Measurements from ENCODE around the gene GNAI3.

Gene GNAI3

GRCh38 chr1:109548321-109549267 lies at the start of gene GNAI3:
Gene GNAI3 (plus strand): TSS chr1:109548615. CDS start chr1:109548721, 106 bp downstream.
- FAIRE-seq (peak; percentile 68), DNase-seq (ENCODE audit: insufficient read length, low spot score) (peak; percentile 83)
- peak; percentile 92; the same call in 1 of the 2 replicates for TF ChIP-seq POLR2A (IDR thresholded peaks at IDR 0.05; ENCODE audit: low read depth, low read length)

GRCh38 chr1:109499081-109499480 lies 49.3 kb upstream of the GNAI3 start:
- no peak for DNase-seq (ENCODE audit: insufficient read length, low spot score)
- FAIRE-seq, result no peak
- no peak for TF ChIP-seq POLR2A (IDR thresholded peaks at IDR 0.05; ENCODE audit: low read depth, low read length)

- no peak for TF ChIP-seq POLR2A (IDR thresholded peaks at IDR 0.05; ENCODE audit: low read depth, low read length)
- FAIRE-seq (no peak), DNase-seq (ENCODE audit: insufficient read length, low spot score) (no peak)
These were observed 48.5 kb upstream of the GNAI3 start for GRCh38 chr1:109499661-109500536.

GRCh38 chr1:109500941-109501381 lies 47.5 kb upstream of the GNAI3 start:
- TF ChIP-seq POLR2A (IDR thresholded peaks at IDR 0.05; ENCODE audit: low read depth, low read length), result no peak
- FAIRE-seq, result no peak
- no peak for DNase-seq (ENCODE audit: insufficient read length, low spot score)

GRCh38 chr1:109501644-109502363 lies 46.6 kb upstream of the GNAI3 start:
- DNase-seq (ENCODE audit: insufficient read length, low spot score), result no peak
- TF ChIP-seq POLR2A (IDR thresholded peaks at IDR 0.05; ENCODE audit: low read depth, low read length), result no peak
- no peak for FAIRE-seq

- FAIRE-seq (no peak), DNase-seq (ENCODE audit: insufficient read length, low spot score) (no peak)
- TF ChIP-seq POLR2A (IDR thresholded peaks at IDR 0.05; ENCODE audit: low read depth, low read length), result no peak
These were observed 46.0 kb upstream of the GNAI3 start for GRCh38 chr1:109502364-109502851.

GRCh38 chr1:109503935-109504334 lies 44.5 kb upstream of the GNAI3 start:
- FAIRE-seq (no peak), DNase-seq (ENCODE audit: insufficient read length, low spot score) (no peak)
- no peak for TF ChIP-seq POLR2A (IDR thresholded peaks at IDR 0.05; ENCODE audit: low read depth, low read length)

GRCh38 chr1:109504974-109505373 lies 43.4 kb upstream of the GNAI3 start:
- DNase-seq (ENCODE audit: insufficient read length, low spot score), result no peak

GRCh38 chr1:109508001-109508872 lies 40.2 kb upstream of the GNAI3 start:
- no peak for TF ChIP-seq POLR2A (IDR thresholded peaks at IDR 0.05; ENCODE audit: low read depth, low read length)
- FAIRE-seq, result no peak
- DNase-seq (ENCODE audit: insufficient read length, low spot score), result no peak

More at GRCh38 chr1:109504974-109505373, 43.4 kb upstream of the GNAI3 start:
- no peak for FAIRE-seq
- no peak for TF ChIP-seq POLR2A (IDR thresholded peaks at IDR 0.05; ENCODE audit: low read depth, low read length)

- FAIRE-seq (no peak), DNase-seq (ENCODE audit: insufficient read length, low spot score) (no peak)
- no peak for TF ChIP-seq POLR2A (IDR thresholded peaks at IDR 0.05; ENCODE audit: low read depth, low read length)
These were observed 39.6 kb upstream of the GNAI3 start for GRCh38 chr1:109508873-109509175.

- no peak for TF ChIP-seq POLR2A (IDR thresholded peaks at IDR 0.05; ENCODE audit: low read depth, low read length)
- no peak for DNase-seq (ENCODE audit: insufficient read length, low spot score)
- FAIRE-seq, result no peak
These were observed 39.0 kb upstream of the GNAI3 start, which contains the start of gene AMIGO1 for GRCh38 chr1:109509176-109510134. Gene AMIGO1 (minus strand): TSS chr1:109509727. CDS start chr1:109508912, 815 bp downstream.
